HUES6 (cell line): ENCODE data around the gene TNRC18.

ENCODE experiments used
- H3K27ac ChIP-seq: 2 replicates; pipeline ENCODE4 v1.7.0; 2013; ENCODE audit warnings: low read depth, mild to moderate bottlenecking, low read length, inconsistent platforms
- H3K27me3 ChIP-seq: 2 replicates; pipeline ENCODE4 v1.6.1; 2013; ENCODE audit warnings: low read length; ENCODE audit not compliant: control insufficient read depth, insufficient read depth
- H3K36me3 ChIP-seq: 2 replicates; pipeline ENCODE4 v1.6.1; 2013; ENCODE audit warnings: low read length; ENCODE audit not compliant: control insufficient read depth, insufficient read depth
- H3K4me1 ChIP-seq: 2 replicates; pipeline ENCODE4 v1.6.1; 2013; ENCODE audit warnings: low read length; ENCODE audit not compliant: control insufficient read depth, insufficient read depth
- H3K4me3 ChIP-seq: 2 replicates; pipeline ENCODE4 v1.5.1; 2013; ENCODE audit warnings: low read depth, low read length
- H3K9ac ChIP-seq: one replicate; pipeline ENCODE4 v1.6.1; 2013; ENCODE audit warnings: mild to moderate bottlenecking, low read length
- H3K9me3 ChIP-seq: 2 replicates; pipeline ENCODE4 v1.6.1; 2013; ENCODE audit warnings: low read depth, low read length; ENCODE audit not compliant: control insufficient read depth, insufficient read depth

The TNRC18 gene

GRCh38 chr7:5397736-5398135 lies 25.9 kb downstream of the TNRC18 start:
- H3K27ac ChIP-seq = no peak overlapping the region
- no peak overlapping the region for H3K4me3 ChIP-seq
- H3K4me1 ChIP-seq = no peaks in the 10 kb centered on the region
- H3K9me3 ChIP-seq = no peaks in the 10 kb centered on the region
- H3K27me3 ChIP-seq = no peaks in the 10 kb centered on the region
- peaks cover 12% of the 10 kb centered on the region for H3K36me3 ChIP-seq
- no peak overlapping the region for H3K9ac ChIP-seq

- no peak overlapping the region for H3K4me3 ChIP-seq
- no peak overlapping the region for H3K27ac ChIP-seq
- H3K4me1 ChIP-seq = no peaks in the 10 kb centered on the region
- H3K27me3 ChIP-seq = no peaks in the 10 kb centered on the region
- peaks cover 12% of the 10 kb centered on the region for H3K36me3 ChIP-seq
- H3K9me3 ChIP-seq = no peaks in the 10 kb centered on the region
- H3K9ac ChIP-seq = no peak overlapping the region
Measured at GRCh38 chr7:5396999-5397663, 26.5 kb downstream of the TNRC18 start.

GRCh38 chr7:5396542-5396941 lies 27.1 kb downstream of the TNRC18 start:
- Histone ChIP-seq H3K36me3 (peaks cover 12% of the 10 kb centered on the region), H3K27me3 (no peaks in the 10 kb centered on the region), H3K9ac (no peak overlapping the region), H3K27ac (no peak overlapping the region), H3K4me1 (no peaks in the 10 kb centered on the region), H3K9me3 (no peaks in the 10 kb centered on the region), H3K4me3 (no peak overlapping the region)

GRCh38 chr7:5395246-5395645 lies 28.4 kb downstream of the TNRC18 start:
- Histone ChIP-seq H3K27me3 (no peaks in the 10 kb centered on the region), H3K4me3 (no peak overlapping the region), H3K27ac (no peak overlapping the region), H3K4me1 (no peaks in the 10 kb centered on the region), H3K36me3 (peaks cover 15% of the 10 kb centered on the region), H3K9ac (no peak overlapping the region), H3K9me3 (no peaks in the 10 kb centered on the region)

GRCh38 chr7:5394264-5395105 lies 29.1 kb downstream of the TNRC18 start:
- no peaks in the 10 kb centered on the region for H3K4me1 ChIP-seq
- H3K4me3 ChIP-seq = no peak overlapping the region
- H3K9ac ChIP-seq = no peak overlapping the region
- H3K27ac ChIP-seq = no peak overlapping the region
- no peaks in the 10 kb centered on the region for H3K9me3 ChIP-seq
- peaks cover 15% of the 10 kb centered on the region for H3K36me3 ChIP-seq
- H3K27me3 ChIP-seq = no peaks in the 10 kb centered on the region

- no peak overlapping the region for H3K27ac ChIP-seq
- no peaks in the 10 kb centered on the region for H3K9me3 ChIP-seq
- peaks cover 15% of the 10 kb centered on the region for H3K36me3 ChIP-seq
- H3K4me1 ChIP-seq = no peaks in the 10 kb centered on the region
- H3K4me3 ChIP-seq = no peak overlapping the region
- H3K9ac ChIP-seq = no peak overlapping the region
- H3K27me3 ChIP-seq = no peaks in the 10 kb centered on the region
Measured at GRCh38 chr7:5393748-5394147, 29.9 kb downstream of the TNRC18 start.

GRCh38 chr7:5393328-5393727 lies 30.3 kb downstream of the TNRC18 start:
- Histone ChIP-seq H3K9me3 (no peaks in the 10 kb centered on the region), H3K4me1 (no peaks in the 10 kb centered on the region), H3K4me3 (no peak overlapping the region), H3K36me3 (peaks cover 15% of the 10 kb centered on the region), H3K27me3 (no peaks in the 10 kb centered on the region), H3K27ac (no peak overlapping the region), H3K9ac (no peak overlapping the region)

GRCh38 chr7:5390918-5391317 lies 32.7 kb downstream of the TNRC18 start:
- Histone ChIP-seq H3K27me3 (no peaks in the 10 kb centered on the region), H3K9ac (no peak overlapping the region), H3K9me3 (no peaks in the 10 kb centered on the region), H3K4me1 (no peaks in the 10 kb centered on the region), H3K4me3 (no peak overlapping the region), H3K36me3 (peaks cover 24% of the 10 kb centered on the region), H3K27ac (no peak overlapping the region)

- no peaks in the 10 kb centered on the region for H3K27me3 ChIP-seq
- H3K27ac ChIP-seq = no peak overlapping the region
- H3K9ac ChIP-seq = no peak overlapping the region
- H3K9me3 ChIP-seq = no peaks in the 10 kb centered on the region
- peaks cover 22% of the 10 kb centered on the region for H3K36me3 ChIP-seq
- H3K4me1 ChIP-seq = peaks cover 8% of the 10 kb centered on the region; the same call in 1 of the 2 replicates
- H3K4me3 ChIP-seq = no peak overlapping the region
Measured at GRCh38 chr7:5388905-5389433, 34.7 kb downstream of the TNRC18 start.

- H3K27me3 ChIP-seq = no peaks in the 10 kb centered on the region
- no peak overlapping the region for H3K9ac ChIP-seq
- H3K4me3 ChIP-seq = no peak overlapping the region
- peaks cover 9% of the 10 kb centered on the region for H3K4me1 ChIP-seq
- no peak overlapping the region for H3K27ac ChIP-seq
- H3K36me3 ChIP-seq = peaks cover 18% of the 10 kb centered on the region
- no peaks in the 10 kb centered on the region for H3K9me3 ChIP-seq
Measured at GRCh38 chr7:5388273-5388901, 35.2 kb downstream of the TNRC18 start.
